ENCODE data around the gene VWA7. TPM values are rescaled to one million over a fixed set of nuclear protein-coding genes. Genes with fewer than 3 reads are reported as not detected.

VWA7 gene
- total RNA-seq, 1 donor from 2014 or later: 0.54 TPM

DNA sequence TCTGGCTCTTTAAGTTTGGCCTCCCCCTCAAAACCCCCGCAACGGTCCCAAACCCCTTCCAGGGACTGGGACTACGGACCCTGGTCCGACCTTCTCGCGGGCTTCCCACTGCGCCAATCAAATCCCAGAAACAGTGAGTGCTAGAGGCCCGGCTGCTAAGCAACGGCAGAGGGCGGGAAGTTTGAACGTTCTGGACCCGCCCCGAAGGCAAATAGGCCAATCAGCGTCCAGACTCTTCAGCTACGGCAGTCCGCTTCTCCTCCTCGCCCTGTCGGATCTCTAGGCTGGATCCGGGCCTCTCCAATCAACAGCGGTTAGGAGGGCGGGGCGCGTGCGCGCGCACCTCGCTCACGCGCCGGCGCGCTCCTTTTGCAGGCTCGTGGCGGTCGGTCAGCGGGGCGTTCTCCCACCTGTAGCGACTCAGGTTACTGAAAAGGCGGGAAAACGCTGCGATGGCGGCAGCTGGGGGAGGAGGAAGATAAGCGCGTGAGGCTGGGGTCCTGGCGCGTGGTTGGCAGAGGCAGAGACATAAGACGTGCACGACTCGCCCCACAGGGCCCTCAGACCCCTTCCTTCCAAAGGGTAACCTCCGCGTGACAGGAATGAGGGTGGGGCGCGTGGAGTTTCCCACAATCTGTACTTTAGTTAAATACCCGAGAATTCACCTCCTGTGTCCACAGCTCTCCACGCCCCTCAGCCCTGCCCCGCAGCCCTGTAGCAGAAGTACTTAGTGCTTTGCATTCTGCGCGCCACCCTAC lies 37.3 kb downstream of the VWA7 start, which contains the start of gene MSH5:
MSH5 (plus strand) TSS at position 367 of the 758 bp plus-strand sequence. CDS start 462 bp downstream, outside the sequence.
- H3K4me1 ChIP-seq (ENCODE audit: insufficient read depth, low read length): peaks cover 27% of the 10 kb centered on the region
- H3K4me3 ChIP-seq (ENCODE audit: insufficient read depth, low read depth, low read length): peak within 1 kb of the TSS; percentile 75
- H4K20me1 ChIP-seq (ENCODE audit: insufficient read depth, low read length): peaks cover 7% of the 10 kb centered on the region
- Mint-ChIP-seq H3K4me1 (ENCODE audit: low read depth, unreplicated experiment) (peaks cover 32% of the 10 kb centered on the region), H3K9me3 (ENCODE audit: unreplicated experiment) (no peaks in the 10 kb centered on the region), H3K27me3 (ENCODE audit: low read depth, unreplicated experiment) (no peaks in the 10 kb centered on the region), H3K36me3 (ENCODE audit: low read depth, unreplicated experiment) (peaks cover 10% of the 10 kb centered on the region), H3K27ac (ENCODE audit: unreplicated experiment) (peak within 1 kb of the TSS; percentile 99), H3K4me3 (ENCODE audit: unreplicated experiment) (peak within 1 kb of the TSS; percentile 99)
- H3K4me2 ChIP-seq (ENCODE audit: low read length): peak within 1 kb of the TSS; percentile 96
- FAIRE-seq (no peak), DNase-seq (ENCODE audit: low read depth) (peak; percentile 97)
- H2AFZ ChIP-seq (ENCODE audit: low read depth, low read length): peak within 1 kb of the TSS; percentile 83
- H3K27me3 ChIP-seq (ENCODE audit: insufficient read depth, low read length): no peaks in the 10 kb centered on the region
- no peaks in the 10 kb centered on the region for H3K9me3 ChIP-seq (ENCODE audit: insufficient read depth, low read depth, low read length)
- peak within 1 kb of the TSS; percentile 80 for H3K9ac ChIP-seq (ENCODE audit: low read length)
- TF ChIP-seq, protein P1, sequence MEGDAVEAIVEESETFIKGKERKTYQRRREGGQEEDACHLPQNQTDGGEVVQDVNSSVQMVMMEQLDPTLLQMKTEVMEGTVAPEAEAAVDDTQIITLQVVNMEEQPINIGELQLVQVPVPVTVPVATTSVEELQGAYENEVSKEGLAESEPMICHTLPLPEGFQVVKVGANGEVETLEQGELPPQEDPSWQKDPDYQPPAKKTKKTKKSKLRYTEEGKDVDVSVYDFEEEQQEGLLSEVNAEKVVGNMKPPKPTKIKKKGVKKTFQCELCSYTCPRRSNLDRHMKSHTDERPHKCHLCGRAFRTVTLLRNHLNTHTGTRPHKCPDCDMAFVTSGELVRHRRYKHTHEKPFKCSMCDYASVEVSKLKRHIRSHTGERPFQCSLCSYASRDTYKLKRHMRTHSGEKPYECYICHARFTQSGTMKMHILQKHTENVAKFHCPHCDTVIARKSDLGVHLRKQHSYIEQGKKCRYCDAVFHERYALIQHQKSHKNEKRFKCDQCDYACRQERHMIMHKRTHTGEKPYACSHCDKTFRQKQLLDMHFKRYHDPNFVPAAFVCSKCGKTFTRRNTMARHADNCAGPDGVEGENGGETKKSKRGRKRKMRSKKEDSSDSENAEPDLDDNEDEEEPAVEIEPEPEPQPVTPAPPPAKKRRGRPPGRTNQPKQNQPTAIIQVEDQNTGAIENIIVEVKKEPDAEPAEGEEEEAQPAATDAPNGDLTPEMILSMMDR (IDR thresholded peaks at IDR 0.05; ENCODE audit: insufficient read depth, low read depth, low read length): no peak
- no peak for TF ChIP-seq EZH2 (IDR thresholded peaks at IDR 0.05; ENCODE audit: insufficient read depth, low read length)
- peaks cover 27% of the 10 kb centered on the region for H3K79me2 ChIP-seq (ENCODE audit: insufficient read depth, low read length)
- peak within 1 kb of the TSS; percentile 65 for H3K27ac ChIP-seq (ENCODE audit: low read depth, low read length)
- no peaks in the 10 kb centered on the region for H3K36me3 ChIP-seq (ENCODE audit: insufficient read depth, low read length)

DNA sequence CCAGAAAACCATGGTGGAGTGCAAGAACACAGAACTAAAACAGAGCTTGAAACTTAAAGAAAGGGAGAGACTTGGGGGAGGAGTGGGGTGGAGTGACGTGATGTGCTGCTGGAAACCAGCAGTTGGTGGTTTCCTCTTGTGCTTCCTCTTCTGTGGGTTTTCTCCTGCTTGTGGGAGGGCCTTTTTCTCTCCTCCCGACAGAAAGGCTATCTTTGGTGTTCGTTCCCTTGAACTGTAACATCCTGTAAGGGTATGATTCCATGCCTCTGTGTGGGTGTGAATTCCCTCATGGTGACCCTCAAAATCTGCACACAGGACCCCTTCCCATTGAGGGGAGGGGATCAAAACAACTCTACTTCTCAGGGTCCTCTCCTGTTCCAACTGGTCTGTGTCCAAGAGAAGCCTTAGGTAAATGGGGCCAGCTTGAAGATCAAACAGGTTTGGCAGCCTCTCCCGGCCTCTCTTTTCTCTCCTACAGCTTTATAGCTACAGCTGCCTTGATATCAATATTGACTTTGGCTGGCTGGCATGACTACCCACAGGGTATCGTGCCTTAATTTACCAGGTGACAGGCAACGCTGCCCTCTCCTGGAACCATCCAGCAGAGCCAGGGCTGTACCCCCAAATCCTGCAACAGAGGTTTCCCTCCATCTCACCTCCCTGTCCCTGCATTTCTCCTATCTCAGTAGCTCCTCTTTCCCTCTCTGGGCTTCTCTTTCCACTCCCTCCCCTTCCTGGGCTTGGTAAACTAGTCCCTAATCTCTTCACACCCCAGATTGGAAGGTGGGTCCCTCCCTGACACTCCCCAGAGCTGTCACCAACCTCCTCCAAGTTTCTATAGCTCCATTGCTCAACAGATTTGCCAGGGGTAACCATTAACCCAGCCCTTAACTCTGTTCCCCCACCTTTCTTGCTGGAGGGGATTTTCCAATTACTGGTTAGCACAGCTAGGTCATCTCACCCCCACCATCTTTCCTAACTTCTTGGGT lies 38.8 kb downstream of the VWA7 start:
- peak overlapping the region; percentile 99 for H3K27ac Mint-ChIP-seq (ENCODE audit: unreplicated experiment)
- Histone ChIP-seq H2AFZ (ENCODE audit: low read depth, low read length) (peak overlapping the region; percentile 57), H3K27ac (ENCODE audit: low read depth, low read length) (peak overlapping the region; percentile 54), H3K36me3 (ENCODE audit: insufficient read depth, low read length) (peaks cover 10% of the 10 kb centered on the region), H3K4me1 (ENCODE audit: insufficient read depth, low read length) (peaks cover 39% of the 10 kb centered on the region), H3K4me2 (ENCODE audit: low read length) (peak overlapping the region; percentile 93), H3K4me3 (ENCODE audit: insufficient read depth, low read depth, low read length) (peak overlapping the region; percentile 18), H3K9me3 (ENCODE audit: insufficient read depth, low read depth, low read length) (no peaks in the 10 kb centered on the region), H3K79me2 (ENCODE audit: insufficient read depth, low read length) (peaks cover 42% of the 10 kb centered on the region), H4K20me1 (ENCODE audit: insufficient read depth, low read length) (peaks cover 22% of the 10 kb centered on the region), H3K27me3 (ENCODE audit: insufficient read depth, low read length) (no peaks in the 10 kb centered on the region), H3K9ac (ENCODE audit: low read length) (peak overlapping the region; percentile 50)
- TF ChIP-seq EZH2 (IDR thresholded peaks at IDR 0.05; ENCODE audit: insufficient read depth, low read length): no peak
- TF ChIP-seq, protein P1 (IDR thresholded peaks at IDR 0.05; ENCODE audit: insufficient read depth, low read depth, low read length): no peak
- peaks cover 34% of the 10 kb centered on the region for H3K4me1 Mint-ChIP-seq (ENCODE audit: low read depth, unreplicated experiment)
- H3K9me3 Mint-ChIP-seq (ENCODE audit: unreplicated experiment): no peaks in the 10 kb centered on the region
- DNase-seq (ENCODE audit: low read depth) (peak; percentile 78), FAIRE-seq (peak; percentile 9)
- peaks cover 17% of the 10 kb centered on the region for H3K36me3 Mint-ChIP-seq (ENCODE audit: low read depth, unreplicated experiment)
- peak overlapping the region; percentile 99 for H3K4me3 Mint-ChIP-seq (ENCODE audit: unreplicated experiment)
- no peaks in the 10 kb centered on the region for H3K27me3 Mint-ChIP-seq (ENCODE audit: low read depth, unreplicated experiment)
